OCI-LY7 (cell line): ENCODE results near the gene CFAP77. TPM values are rescaled to one million over a fixed set of nuclear protein-coding genes. Genes with fewer than 3 reads are reported as not detected.

Experiments used
- BruUV-seq: library from RNA; stranded (reverse); fragments of 400-500 nt; replicated peaks from 2 replicates; lab custom pipeline; 2021; lab: Mats Ljungman, UMichigan
- CTCF ChIA-PET: fragments of 300-600 bp; sonication (Branson Sonifier 250); formaldehyde crosslinking; loops from one replicate; lab custom pipeline; 2022; ENCODE audit warnings: antibody characterized with exemption; ENCODE audit not compliant: unreplicated experiment; lab: Charles Lee
- POLR2A ChIA-PET: fragments of 300-600 bp; sonication (Branson Sonifier 250); formaldehyde crosslinking; loops from one replicate; lab custom pipeline; 2022; ENCODE audit warnings: antibody characterized with exemption; lab: Charles Lee
- DNase-seq: peaks from one replicate; pipeline ENCODE4 v3.0.0-alpha.2; 2015; ENCODE audit warnings: low spot score
- H2AFZ ChIP-seq: fragments of 200-600 bp; sonication (generic), shearing (Covaris generic); 2 replicates; pipeline ENCODE4 v1.6.1; 2014; ENCODE audit warnings: mild to moderate bottlenecking, antibody characterized with exemption, low read length, moderate library complexity
- H3K27ac ChIP-seq: fragments of 200-600 bp; sonication (generic); 2 replicates; pipeline ENCODE4 v1.5.1; 2014; ENCODE audit warnings: mixed run types, low read depth, mild to moderate bottlenecking, moderate library complexity, low read length, inconsistent platforms; ENCODE audit not compliant: poor library complexity, severe bottlenecking
- H3K36me3 ChIP-seq: fragments of 200-600 bp; sonication (generic); 2 replicates; pipeline ENCODE4 v1.6.1; 2014; ENCODE audit warnings: mild to moderate bottlenecking, antibody characterized with exemption, low read length, moderate library complexity, mixed read lengths; ENCODE audit not compliant: insufficient read depth
- H3K4me1 ChIP-seq: fragments of 200-600 bp; sonication (generic); 2 replicates; pipeline ENCODE4 v1.5.1; 2014; ENCODE audit warnings: mild to moderate bottlenecking, low read length; ENCODE audit not compliant: insufficient read depth, poor library complexity, severe bottlenecking
- H3K4me2 ChIP-seq: fragments of 200-600 bp; sonication (generic); 2 replicates; pipeline ENCODE4 v1.6.1; 2014; ENCODE audit warnings: mild to moderate bottlenecking, low read length
- H3K4me3 ChIP-seq: fragments of 200-600 bp; sonication (generic); 2 replicates; pipeline ENCODE4 v1.5.1; 2014; ENCODE audit warnings: mild to moderate bottlenecking, low read depth, low read length; ENCODE audit not compliant: poor library complexity, severe bottlenecking
- H3K79me2 ChIP-seq: fragments of 200-600 bp; sonication (generic); 2 replicates; pipeline ENCODE4 v1.6.1; 2016; ENCODE audit warnings: low read depth, mild to moderate bottlenecking, low read length, moderate library complexity, mixed read lengths; ENCODE audit not compliant: insufficient read depth
- H3K9me2 ChIP-seq: fragments of 200-600 bp; sonication (generic); 2 replicates; pipeline ENCODE4 v1.6.1; 2016; ENCODE audit warnings: mild to moderate bottlenecking, low read length, mixed read lengths; ENCODE audit not compliant: insufficient read depth
- H3K9me3 ChIP-seq: fragments of 200-600 bp; sonication (generic); 2 replicates; pipeline ENCODE4 v1.6.1; 2014; ENCODE audit warnings: mild to moderate bottlenecking, mixed run types, low read length, mixed read lengths
- H4K20me1 ChIP-seq: fragments of 200-600 bp; sonication (generic); 2 replicates; pipeline ENCODE4 v1.6.1; 2014; ENCODE audit warnings: mild to moderate bottlenecking, antibody characterized with exemption, low read length, moderate library complexity, mixed read lengths; ENCODE audit not compliant: insufficient read depth
- EZH2phosphoT487 ChIP-seq: fragments of 200-600 bp; sonication (generic); IDR thresholded peaks from 2 replicates; pipeline ENCODE4 v1.6.1; 2018; ENCODE audit warnings: low read depth, borderline replicate concordance, mild to moderate bottlenecking, mixed run types, antibody characterized with exemption, low read length, moderate library complexity, mixed read lengths
- intact Hi-C: fragments of 100-400 bp; cut with micrococcal nuclease; formaldehyde crosslinking; loops from one replicate; pipeline ENCODE4 v1.10.0; 2022; ENCODE audit not compliant: unreplicated experiment
- total RNA-seq, 2 experiments: library from RNA; depleted of rRNA in 1 of 2; stranded (reverse); fragments of >200 nt in 1 of 2; shearing (Covaris generic) in 1 of 2; gene quantifications; 2 replicates each; pipeline ENCODE4 v1.2.3, GENCODE V29; 2014 to 2022
- TF ChIP-seq, protein P1 (sequence below): fragments of 200-600 bp; sonication (generic); conservative IDR thresholded peaks from 2 replicates; pipeline ENCODE4 v1.5.1; 2014; ENCODE audit warnings: mild to moderate bottlenecking, antibody characterized with exemption, low read length, moderate library complexity, mixed read lengths

Gene CFAP77
- total RNA-seq, 2 experiments from 2014 or later, result not detected

- TF ChIP-seq, protein P1, sequence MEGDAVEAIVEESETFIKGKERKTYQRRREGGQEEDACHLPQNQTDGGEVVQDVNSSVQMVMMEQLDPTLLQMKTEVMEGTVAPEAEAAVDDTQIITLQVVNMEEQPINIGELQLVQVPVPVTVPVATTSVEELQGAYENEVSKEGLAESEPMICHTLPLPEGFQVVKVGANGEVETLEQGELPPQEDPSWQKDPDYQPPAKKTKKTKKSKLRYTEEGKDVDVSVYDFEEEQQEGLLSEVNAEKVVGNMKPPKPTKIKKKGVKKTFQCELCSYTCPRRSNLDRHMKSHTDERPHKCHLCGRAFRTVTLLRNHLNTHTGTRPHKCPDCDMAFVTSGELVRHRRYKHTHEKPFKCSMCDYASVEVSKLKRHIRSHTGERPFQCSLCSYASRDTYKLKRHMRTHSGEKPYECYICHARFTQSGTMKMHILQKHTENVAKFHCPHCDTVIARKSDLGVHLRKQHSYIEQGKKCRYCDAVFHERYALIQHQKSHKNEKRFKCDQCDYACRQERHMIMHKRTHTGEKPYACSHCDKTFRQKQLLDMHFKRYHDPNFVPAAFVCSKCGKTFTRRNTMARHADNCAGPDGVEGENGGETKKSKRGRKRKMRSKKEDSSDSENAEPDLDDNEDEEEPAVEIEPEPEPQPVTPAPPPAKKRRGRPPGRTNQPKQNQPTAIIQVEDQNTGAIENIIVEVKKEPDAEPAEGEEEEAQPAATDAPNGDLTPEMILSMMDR, result no peak
- TF ChIP-seq EZH2phosphoT487, result no peak
- H3K4me1 ChIP-seq, result no peaks in the 10 kb centered on the region
- no peak overlapping the region for H2AFZ ChIP-seq
- H3K27ac ChIP-seq, result no peak overlapping the region
- H3K9me2 ChIP-seq, result no peaks in the 10 kb centered on the region
- DNase-seq, result no peak
- peaks cover 91% of the 10 kb centered on the region for H3K36me3 ChIP-seq
- intact Hi-C loops, result no loop called here
- no peak overlapping the region for H3K4me2 ChIP-seq
- no peak overlapping the region for H3K4me3 ChIP-seq
- H4K20me1 ChIP-seq, result no peaks in the 10 kb centered on the region
- BruUV-seq, result no TSS peak
- no peaks in the 10 kb centered on the region for H3K79me2 ChIP-seq
- POLR2A ChIA-PET, result no interaction called here
- H3K9me3 ChIP-seq, result no peaks in the 10 kb centered on the region
- CTCF ChIA-PET, result no interaction called here
Observed at GRCh38 chr9:132606066-132606465, 196.1 kb downstream of the CFAP77 start.

DNA sequence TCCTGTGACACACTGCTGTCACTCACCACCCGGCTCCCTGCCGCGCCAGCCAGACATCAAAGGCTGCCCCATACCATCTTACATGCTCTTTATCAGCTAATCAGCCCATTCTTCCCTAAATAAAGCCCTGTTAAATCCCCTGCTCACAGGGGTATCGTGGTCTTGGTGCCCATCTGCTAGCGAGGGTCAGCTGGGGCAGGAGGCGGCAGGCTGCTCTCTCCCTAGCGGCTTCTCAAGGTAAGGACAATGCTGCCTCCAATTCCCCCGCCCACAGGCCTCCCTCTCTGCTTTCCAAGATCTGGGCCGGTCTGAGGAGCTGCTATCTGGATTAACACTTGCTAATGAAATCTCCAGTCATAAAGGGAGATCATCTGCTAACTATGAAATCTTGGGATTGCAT lies 199.2 kb downstream of the CFAP77 start:
- peaks cover 89% of the 10 kb centered on the region for H3K36me3 ChIP-seq
- no peak overlapping the region for H3K4me3 ChIP-seq
- no peak overlapping the region for H3K4me2 ChIP-seq
- no peak overlapping the region for H2AFZ ChIP-seq
- H3K9me2 ChIP-seq, result no peaks in the 10 kb centered on the region
- no peak overlapping the region for H3K27ac ChIP-seq
- BruUV-seq, result no TSS peak
- no peaks in the 10 kb centered on the region for H3K9me3 ChIP-seq
- no peaks in the 10 kb centered on the region for H3K4me1 ChIP-seq
- H4K20me1 ChIP-seq, result no peaks in the 10 kb centered on the region
- intact Hi-C loops, result no loop called here
- ChIA-PET POLR2A (no interaction called here), CTCF (no interaction called here)
- TF ChIP-seq EZH2phosphoT487, result no peak
- TF ChIP-seq, protein P1, result no peak
- no peak for DNase-seq
- no peaks in the 10 kb centered on the region for H3K79me2 ChIP-seq

- POLR2A ChIA-PET, result interaction anchor here (0.6 kb wide), 1 partner anchor 141 kb away, joined by 6 read pairs; no protein-coding TSS in a partner anchor
- Histone ChIP-seq H2AFZ (no peak overlapping the region), H3K4me3 (no peak overlapping the region), H3K27ac (no peak overlapping the region), H3K4me2 (no peak overlapping the region), H3K79me2 (no peaks in the 10 kb centered on the region), H3K4me1 (no peaks in the 10 kb centered on the region), H3K9me3 (no peaks in the 10 kb centered on the region), H3K36me3 (peaks cover 90% of the 10 kb centered on the region), H4K20me1 (no peaks in the 10 kb centered on the region), H3K9me2 (no peaks in the 10 kb centered on the region)
- CTCF ChIA-PET, result no interaction called here
- DNase-seq, result no peak
- no TSS peak for BruUV-seq
- intact Hi-C loops, result no loop called here
- no peak for TF ChIP-seq EZH2phosphoT487
- TF ChIP-seq, protein P1, result no peak
Observed at GRCh38 chr9:132609829-132610228, 199.8 kb downstream of the CFAP77 start.
